ENCODE data around the gene ITM2C. TPM values are rescaled to one million over a fixed set of nuclear protein-coding genes. Genes with fewer than 3 reads are reported as not detected.

ITM2C gene
- total and polyA plus RNA-seq, 3 experiments from 2014 or later = 50.1 to 58.6 (median 56.1) TPM

GRCh38 chr2:230879891-230880290 lies 15.1 kb downstream of the ITM2C start:
- peaks cover 0 to 21% (median 2%) of the 10 kb centered on the region in 3 donors for H3K36me3 Mint-ChIP-seq
- no peaks in the 10 kb centered on the region for H3K36me3 ChIP-seq (ENCODE audit: insufficient read depth, low read length)
- no peaks in the 10 kb centered on the region for H3K9me3 ChIP-seq (ENCODE audit: low read length)
- peaks cover 37 to 56% (median 39%) of the 10 kb centered on the region in 3 donors for H3K4me1 Mint-ChIP-seq
- ChIA-PET POLR2A (no interaction called here), CTCF (interaction anchor here (1.5 to 5.1 kb wide), 2 partner anchors 14 kb away, joined by 4 to 44 read pairs; partner anchors contain the start of gene ITM2C)
- peaks cover 21% of the 10 kb centered on the region for H3K4me1 ChIP-seq (ENCODE audit: insufficient read depth, low read length)
- no peaks in the 10 kb centered on the region for H3K27me3 ChIP-seq (ENCODE audit: insufficient read depth, low read length, poor library complexity, severe bottlenecking)
- no peak overlapping the region for H3K4me3 ChIP-seq (ENCODE audit: low read length)
- no peak for DNase-seq
- no peak overlapping the region for H3K4me3 Mint-ChIP-seq
- H3K27ac Mint-ChIP-seq = no peak overlapping the region
- H3K27me3 Mint-ChIP-seq = peaks cover 0 to 3% of the 10 kb centered on the region in 2 donors
- no peak overlapping the region for H3K27ac ChIP-seq (ENCODE audit: low read depth, low read length)
- no peaks in the 10 kb centered on the region for H3K9me3 Mint-ChIP-seq

- POLR2A ChIA-PET = no interaction called here
Observed at GRCh38 chr2:230881840-230882239, 17.1 kb downstream of the ITM2C start.

DNA sequence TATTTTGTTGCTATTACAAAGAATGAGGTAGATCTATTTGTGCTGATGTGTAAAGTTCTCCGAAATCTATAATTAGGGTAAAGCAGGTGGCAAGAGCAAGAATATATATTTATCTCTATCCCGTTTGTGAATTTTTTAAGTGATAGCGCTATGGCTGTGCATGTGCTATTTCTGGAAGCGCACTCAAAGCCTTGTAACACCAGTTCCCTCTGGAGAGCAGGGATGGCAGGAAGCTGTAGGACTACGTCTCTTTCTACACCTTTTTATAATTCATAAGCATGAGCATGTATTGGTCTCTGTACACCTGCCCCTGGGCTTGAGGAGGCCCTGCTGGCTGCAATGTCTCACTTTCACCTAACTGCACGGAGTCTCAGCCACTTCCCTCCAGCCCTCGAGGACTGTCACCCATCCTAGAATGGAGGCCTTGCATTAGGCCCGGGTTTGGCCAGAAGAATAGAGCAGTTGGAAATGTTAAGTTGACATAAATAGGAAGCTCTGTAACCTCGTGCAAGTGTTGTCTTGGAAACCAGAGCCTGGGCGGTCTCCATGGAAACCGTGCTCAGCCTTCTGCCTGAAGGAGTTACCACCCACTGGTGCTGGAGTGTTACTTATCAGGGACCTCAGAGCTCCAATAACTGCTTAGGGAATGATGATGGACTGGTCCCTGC lies 20.9 kb downstream of the ITM2C start:
- Mint-ChIP-seq H3K4me1 (peaks cover 13 to 24% (median 14%) of the 10 kb centered on the region in 3 donors), H3K36me3 (no peaks in the 10 kb centered on the region), H3K9me3 (peaks cover 0 to 1% (median 0%) of the 10 kb centered on the region in 5 donors), H3K27me3 (peaks cover 0 to 6% of the 10 kb centered on the region in 2 donors), H3K27ac (no peak overlapping the region), H3K4me3 (no peak overlapping the region)
- no peak for DNase-seq
- ChIA-PET CTCF (interaction anchor here (1.1 kb wide), 1 partner anchor 17 kb away, joined by 3 read pairs; no protein-coding TSS in a partner anchor), POLR2A (no interaction called here)
- Histone ChIP-seq H3K4me3 (ENCODE audit: low read length) (no peak overlapping the region), H3K27me3 (ENCODE audit: insufficient read depth, low read length, poor library complexity, severe bottlenecking) (no peaks in the 10 kb centered on the region), H3K27ac (ENCODE audit: low read depth, low read length) (no peak overlapping the region), H3K9me3 (ENCODE audit: low read length) (no peaks in the 10 kb centered on the region), H3K4me1 (ENCODE audit: insufficient read depth, low read length) (no peaks in the 10 kb centered on the region), H3K36me3 (ENCODE audit: insufficient read depth, low read length) (no peaks in the 10 kb centered on the region)

More at GRCh38 chr2:230881840-230882239, 17.1 kb downstream of the ITM2C start:
- no peak overlapping the region for H3K4me3 ChIP-seq (ENCODE audit: low read length)
- no peak overlapping the region for H3K27ac ChIP-seq (ENCODE audit: low read depth, low read length)
- Mint-ChIP-seq H3K36me3 (peaks cover 0 to 12% (median 2%) of the 10 kb centered on the region in 3 donors), H3K4me1 (peaks cover 32 to 46% (median 33%) of the 10 kb centered on the region in 3 donors), H3K4me3 (no peak overlapping the region), H3K27me3 (peaks cover 0 to 3% of the 10 kb centered on the region in 2 donors), H3K9me3 (no peaks in the 10 kb centered on the region), H3K27ac (peak overlapping the region in 3 of 8 donors; percentile 41 to 76 (median 55))
- no peaks in the 10 kb centered on the region for H3K27me3 ChIP-seq (ENCODE audit: insufficient read depth, low read length, poor library complexity, severe bottlenecking)
- CTCF ChIA-PET = no interaction called here
- no peaks in the 10 kb centered on the region for H3K36me3 ChIP-seq (ENCODE audit: insufficient read depth, low read length)
- no peak for DNase-seq
- H3K4me1 ChIP-seq (ENCODE audit: insufficient read depth, low read length) = peaks cover 18% of the 10 kb centered on the region
- H3K9me3 ChIP-seq (ENCODE audit: low read length) = no peaks in the 10 kb centered on the region

DNA sequence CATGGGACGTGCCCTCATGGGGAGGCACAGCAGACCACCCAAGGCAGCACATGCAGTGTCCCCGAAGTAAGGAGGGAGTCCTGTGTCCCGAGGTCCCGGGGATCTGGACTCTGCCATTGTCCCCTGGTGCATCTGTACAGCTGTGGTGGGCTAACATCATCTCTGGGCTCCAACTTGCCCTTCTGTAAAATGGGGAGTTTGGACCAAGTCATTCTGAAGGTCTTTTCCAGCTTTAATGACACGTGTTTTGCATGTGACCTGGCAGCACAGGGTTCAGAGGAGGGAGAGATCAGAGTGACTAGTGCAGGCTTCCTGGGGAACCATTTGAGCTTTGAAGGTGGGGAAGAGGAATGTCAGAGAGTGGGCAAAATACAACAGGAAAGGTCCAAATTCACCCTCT lies 21.5 kb downstream of the ITM2C start:
- ChIA-PET CTCF (interaction anchor here (1.1 kb wide), 1 partner anchor 16 kb away, joined by 3 read pairs; no protein-coding TSS in a partner anchor), POLR2A (no interaction called here)
- H3K4me1 ChIP-seq (ENCODE audit: insufficient read depth, low read length) = no peaks in the 10 kb centered on the region
- no peak for DNase-seq
- H3K36me3 Mint-ChIP-seq = no peaks in the 10 kb centered on the region
- H3K27ac Mint-ChIP-seq = no peak overlapping the region
- H3K27ac ChIP-seq (ENCODE audit: low read depth, low read length) = no peak overlapping the region
- H3K4me3 ChIP-seq (ENCODE audit: low read length) = no peak overlapping the region
- H3K4me3 Mint-ChIP-seq = no peak overlapping the region
- no peaks in the 10 kb centered on the region for H3K9me3 ChIP-seq (ENCODE audit: low read length)
- H3K4me1 Mint-ChIP-seq = peaks cover 13 to 25% (median 14%) of the 10 kb centered on the region in 3 donors
- no peaks in the 10 kb centered on the region for H3K27me3 ChIP-seq (ENCODE audit: insufficient read depth, low read length, poor library complexity, severe bottlenecking)
- peaks cover 0 to 1% (median 0%) of the 10 kb centered on the region in 5 donors for H3K9me3 Mint-ChIP-seq
- peaks cover 0 to 6% of the 10 kb centered on the region in 2 donors for H3K27me3 Mint-ChIP-seq
- no peaks in the 10 kb centered on the region for H3K36me3 ChIP-seq (ENCODE audit: insufficient read depth, low read length)

DNA sequence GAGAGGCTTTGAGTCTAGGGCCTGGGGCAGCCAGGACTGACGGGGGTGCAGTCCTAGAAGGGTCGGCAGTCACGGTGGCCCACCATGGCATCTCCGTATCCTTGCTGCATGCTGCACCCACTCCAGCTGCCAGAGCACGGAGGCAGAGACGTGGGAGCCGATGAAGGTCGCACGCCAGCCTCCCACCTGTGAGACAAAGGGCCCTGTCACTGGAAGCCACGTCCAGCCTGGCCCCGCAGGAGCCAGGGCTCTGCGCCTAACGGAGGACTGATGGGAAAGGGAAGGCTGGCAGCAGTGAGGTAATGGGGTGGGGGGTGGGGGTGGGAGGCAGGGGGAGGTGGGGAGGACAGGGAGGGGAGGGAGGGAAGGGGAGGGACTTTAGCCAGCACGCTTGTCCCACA lies 21.9 kb downstream of the ITM2C start:
- no peak overlapping the region for H3K4me3 ChIP-seq (ENCODE audit: low read length)
- no peaks in the 10 kb centered on the region for H3K9me3 ChIP-seq (ENCODE audit: low read length)
- ChIA-PET POLR2A (no interaction called here), CTCF (interaction anchor here (1.1 kb wide), 1 partner anchor 16 kb away, joined by 3 read pairs; no protein-coding TSS in a partner anchor)
- no peaks in the 10 kb centered on the region for H3K4me1 ChIP-seq (ENCODE audit: insufficient read depth, low read length)
- Mint-ChIP-seq H3K4me1 (peaks cover 13 to 27% (median 14%) of the 10 kb centered on the region in 3 donors), H3K9me3 (peaks cover 0 to 1% (median 0%) of the 10 kb centered on the region in 5 donors), H3K27me3 (peaks cover 0 to 6% of the 10 kb centered on the region in 2 donors), H3K27ac (no peak overlapping the region), H3K4me3 (no peak overlapping the region), H3K36me3 (no peaks in the 10 kb centered on the region)
- no peaks in the 10 kb centered on the region for H3K36me3 ChIP-seq (ENCODE audit: insufficient read depth, low read length)
- H3K27ac ChIP-seq (ENCODE audit: low read depth, low read length) = no peak overlapping the region
- no peaks in the 10 kb centered on the region for H3K27me3 ChIP-seq (ENCODE audit: insufficient read depth, low read length, poor library complexity, severe bottlenecking)
- DNase-seq = no peak

DNA sequence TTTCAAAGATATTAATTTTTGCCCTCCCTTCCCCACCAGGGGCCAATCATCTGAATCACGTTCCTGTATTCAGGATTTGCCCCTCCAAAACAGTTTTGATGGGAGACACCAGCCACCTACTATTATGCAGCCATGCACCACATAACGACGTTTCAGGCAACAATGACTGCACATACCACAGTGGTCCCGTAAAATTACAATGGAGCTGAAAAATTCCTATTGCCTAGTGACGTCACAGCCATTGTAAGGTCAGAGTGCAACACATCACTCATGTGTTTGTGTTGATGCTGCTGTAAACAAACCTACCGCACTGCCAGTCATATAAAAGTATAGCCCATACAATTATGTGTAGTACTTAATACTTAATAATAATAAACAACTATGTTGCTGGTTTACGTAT lies 22.6 kb downstream of the ITM2C start:
- Mint-ChIP-seq H3K36me3 (no peaks in the 10 kb centered on the region), H3K9me3 (peaks cover 0 to 1% (median 0%) of the 10 kb centered on the region in 5 donors)
- CTCF ChIA-PET = no interaction called here

GRCh38 chr2:230888824-230889400 lies 24.2 kb downstream of the ITM2C start:
- Histone ChIP-seq H3K4me1 (ENCODE audit: insufficient read depth, low read length) (no peaks in the 10 kb centered on the region), H3K27ac (ENCODE audit: low read depth, low read length) (no peak overlapping the region), H3K27me3 (ENCODE audit: insufficient read depth, low read length, poor library complexity, severe bottlenecking) (no peaks in the 10 kb centered on the region), H3K4me3 (ENCODE audit: low read length) (no peak overlapping the region), H3K36me3 (ENCODE audit: insufficient read depth, low read length) (no peaks in the 10 kb centered on the region), H3K9me3 (ENCODE audit: low read length) (no peaks in the 10 kb centered on the region)
- H3K36me3 Mint-ChIP-seq = no peaks in the 10 kb centered on the region
- CTCF ChIA-PET = no interaction called here
- DNase-seq = no peak
- no peak overlapping the region for H3K4me3 Mint-ChIP-seq
- H3K4me1 Mint-ChIP-seq = peaks cover 4 to 22% (median 5%) of the 10 kb centered on the region in 3 donors
- peaks cover 0 to 1% (median 0%) of the 10 kb centered on the region in 5 donors for H3K9me3 Mint-ChIP-seq
- H3K27ac Mint-ChIP-seq = peak overlapping the region in 1 of 8 donors; percentile 93
- POLR2A ChIA-PET = no interaction called here
- H3K27me3 Mint-ChIP-seq = peaks cover 3 to 4% of the 10 kb centered on the region in 2 donors

More for the DNA sequence above, 22.6 kb downstream of the ITM2C start:
- H3K27me3 ChIP-seq (ENCODE audit: insufficient read depth, low read length, poor library complexity, severe bottlenecking) = no peaks in the 10 kb centered on the region
- POLR2A ChIA-PET = no interaction called here
- no peaks in the 10 kb centered on the region for H3K9me3 ChIP-seq (ENCODE audit: low read length)
- DNase-seq = no peak
- no peak overlapping the region for H3K27ac ChIP-seq (ENCODE audit: low read depth, low read length)
- Mint-ChIP-seq H3K27me3 (peaks cover 3 to 6% of the 10 kb centered on the region in 2 donors), H3K4me1 (peaks cover 13 to 29% (median 14%) of the 10 kb centered on the region in 3 donors), H3K27ac (no peak overlapping the region), H3K4me3 (no peak overlapping the region)
- H3K4me3 ChIP-seq (ENCODE audit: low read length) = no peak overlapping the region
- no peaks in the 10 kb centered on the region for H3K4me1 ChIP-seq (ENCODE audit: insufficient read depth, low read length)
- no peaks in the 10 kb centered on the region for H3K36me3 ChIP-seq (ENCODE audit: insufficient read depth, low read length)
